HG03196 (cell line): ENCODE results near the gene TBC1D4.
"Not testable (repeated sequence)": the region's sequence is repeated elsewhere in the genome, so short reads cannot be mapped to it uniquely, and the experiment has no call there.

Source experiments
- ATAC-seq: cut with Tn5 transposase; IDR thresholded peaks from one replicate; pipeline ENCODE4 v1.9.1; 2021; ENCODE audit not compliant: unreplicated experiment

The TBC1D4 gene

GRCh38 chr13:75299246-75299645, 182.7 kb downstream of the TBC1D4 start:
- no peak for ATAC-seq

DNA sequence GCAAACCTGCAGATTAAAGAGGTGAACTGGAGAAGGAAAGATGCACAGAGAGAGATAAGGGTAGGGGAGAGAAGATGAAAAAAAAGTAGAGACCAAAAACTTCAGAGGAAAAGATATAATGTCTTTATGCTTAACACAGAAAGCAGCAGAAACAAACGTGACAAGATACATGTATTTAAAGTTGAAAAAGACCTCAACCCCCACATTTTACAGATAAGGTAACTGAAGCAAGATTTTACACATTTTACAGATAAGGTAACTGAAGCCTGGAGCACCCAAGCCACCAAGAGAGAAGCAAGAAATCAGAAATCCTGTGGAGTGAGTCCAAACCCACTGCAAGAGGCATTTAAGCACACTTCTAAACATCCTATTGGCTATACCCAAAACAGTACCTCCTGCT, 185.3 kb downstream of the TBC1D4 start:
- no peak for ATAC-seq

- no peak for ATAC-seq
These were observed 186.8 kb downstream of the TBC1D4 start for GRCh38 chr13:75295201-75295600.

DNA sequence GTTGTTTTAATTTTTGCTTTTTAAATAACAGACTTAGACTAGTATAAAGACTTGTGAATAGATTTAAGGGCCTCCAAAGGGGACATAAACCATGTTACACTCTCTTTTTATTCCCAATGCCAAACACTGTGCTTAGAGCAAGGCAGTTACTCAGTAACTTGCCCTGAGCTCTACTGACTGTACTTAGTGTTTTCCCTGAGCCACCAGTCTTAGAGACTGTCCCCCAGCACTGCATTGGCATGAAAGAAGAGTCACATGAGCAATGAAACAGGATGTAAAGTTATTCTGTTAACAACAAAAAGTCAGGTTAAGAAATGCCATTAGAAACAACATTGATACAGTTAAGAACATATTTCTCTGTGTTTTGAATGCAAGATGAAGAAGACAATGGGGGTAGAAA, 187.9 kb downstream of the TBC1D4 start:
- no peak for ATAC-seq

- no peak for ATAC-seq
These were observed 196.7 kb downstream of the TBC1D4 start for GRCh38 chr13:75285310-75285709.

GRCh38 chr13:75279834-75280369, 202.1 kb downstream of the TBC1D4 start:
- ATAC-seq = no peak

- not testable (repeated sequence) for ATAC-seq
These were observed 208.3 kb downstream of the TBC1D4 start for GRCh38 chr13:75273695-75274094.

GRCh38 chr13:75271846-75272245, 210.1 kb downstream of the TBC1D4 start:
- ATAC-seq = no peak

DNA sequence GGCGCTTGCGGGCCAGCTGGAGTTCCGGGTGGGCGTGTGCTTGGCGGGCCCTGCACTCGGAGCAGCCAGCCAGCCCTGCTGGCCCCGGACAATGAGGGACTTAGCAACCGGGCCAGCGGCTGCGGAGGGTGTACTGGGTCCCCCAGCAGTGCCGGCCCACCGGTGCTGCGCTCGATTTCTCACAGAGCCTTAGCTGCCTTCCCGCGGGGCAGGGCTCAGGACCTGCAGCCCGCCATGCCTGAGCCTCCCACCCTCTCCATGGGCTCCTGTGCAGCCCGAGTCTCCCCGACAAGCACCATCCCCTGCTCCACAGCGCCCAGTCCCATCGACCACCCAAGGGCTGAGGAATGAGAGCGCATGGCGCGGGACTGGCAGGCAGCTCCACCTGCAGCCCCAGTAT, 213.5 kb downstream of the TBC1D4 start:
- ATAC-seq = not testable (repeated sequence)

- ATAC-seq = no peak
These were observed 217.4 kb downstream of the TBC1D4 start for GRCh38 chr13:75264611-75265010.

DNA sequence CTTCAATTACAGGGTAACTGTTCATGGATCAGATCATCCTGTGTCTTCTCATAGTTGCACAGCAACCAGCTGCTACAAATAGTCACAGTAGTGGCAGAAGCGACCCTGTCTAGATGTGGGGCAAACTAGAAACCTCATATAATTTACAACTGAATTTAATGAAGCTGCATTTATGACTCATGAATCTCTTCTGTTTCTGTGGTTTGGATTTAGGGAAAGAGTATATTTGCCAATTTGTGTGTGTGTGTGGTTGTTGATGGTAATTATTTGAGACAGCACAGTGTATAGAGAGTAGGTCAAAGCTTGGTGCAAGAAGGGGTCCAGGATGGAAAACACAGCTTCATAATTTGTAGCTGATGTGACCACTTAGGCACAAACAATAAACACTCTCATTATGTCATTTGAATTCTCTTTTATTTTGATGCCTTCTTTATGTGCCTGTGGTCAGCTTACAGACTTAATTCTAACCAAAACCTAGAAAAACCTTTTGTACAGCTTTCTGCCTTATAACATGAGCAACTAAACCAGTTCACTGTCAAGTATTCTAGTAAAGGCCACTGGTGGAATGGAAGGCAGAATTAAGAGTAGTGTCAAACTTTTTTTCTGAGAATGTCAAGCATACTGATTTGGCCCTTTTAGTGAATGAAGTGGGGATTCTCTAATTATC, 218.1 kb downstream of the TBC1D4 start:
- no peak for ATAC-seq

- no peak for ATAC-seq
These were observed 223.7 kb downstream of the TBC1D4 start for GRCh38 chr13:75258159-75258782.

GRCh38 chr13:75256922-75257321, 225.0 kb downstream of the TBC1D4 start:
- no peak for ATAC-seq

DNA sequence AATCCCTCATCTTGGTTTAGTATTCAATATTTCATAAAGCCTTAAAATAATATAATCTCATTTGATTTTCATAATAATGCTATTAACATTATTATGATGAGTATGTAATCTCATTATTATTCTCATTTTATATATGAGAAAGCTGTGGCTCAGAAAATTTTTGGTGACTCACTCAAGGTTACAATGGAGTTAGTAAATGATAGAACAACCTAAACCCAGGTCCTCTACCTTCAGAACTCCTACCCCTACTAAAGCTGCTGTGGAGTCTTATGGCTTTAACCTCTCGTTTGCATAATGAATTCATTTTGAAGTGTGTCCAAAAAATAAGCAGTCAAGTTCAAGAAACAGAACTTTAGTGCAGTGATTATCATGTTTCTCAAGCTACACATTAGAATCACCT, 226.3 kb downstream of the TBC1D4 start:
- no peak for ATAC-seq

DNA sequence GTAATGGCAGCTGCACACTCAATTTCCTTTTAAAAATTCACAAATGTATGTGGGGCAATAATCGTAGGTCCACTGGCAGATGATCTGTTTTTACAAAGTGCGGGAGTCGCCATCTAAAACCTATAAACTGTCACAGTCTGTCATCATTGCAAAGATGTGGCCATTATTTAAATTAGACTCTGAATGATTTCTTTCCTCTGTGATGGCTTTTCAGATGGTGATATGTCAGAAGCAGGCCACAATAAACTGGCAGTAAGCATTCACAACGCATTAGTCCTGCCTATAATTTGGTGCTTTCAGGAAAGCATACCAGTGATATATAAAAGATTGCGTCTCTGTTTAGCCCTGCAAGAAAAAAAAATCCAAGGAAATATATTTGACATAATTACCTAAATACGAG, 226.8 kb downstream of the TBC1D4 start:
- no peak for ATAC-seq

GRCh38 chr13:75251188-75251587, 230.8 kb downstream of the TBC1D4 start:
- no peak for ATAC-seq

- no peak for ATAC-seq
These were observed 231.3 kb downstream of the TBC1D4 start for GRCh38 chr13:75250526-75251178.

GRCh38 chr13:75245578-75245977, 236.4 kb downstream of the TBC1D4 start:
- not testable (repeated sequence) for ATAC-seq

GRCh38 chr13:75240240-75240639, 241.7 kb downstream of the TBC1D4 start:
- not testable (repeated sequence) for ATAC-seq

DNA sequence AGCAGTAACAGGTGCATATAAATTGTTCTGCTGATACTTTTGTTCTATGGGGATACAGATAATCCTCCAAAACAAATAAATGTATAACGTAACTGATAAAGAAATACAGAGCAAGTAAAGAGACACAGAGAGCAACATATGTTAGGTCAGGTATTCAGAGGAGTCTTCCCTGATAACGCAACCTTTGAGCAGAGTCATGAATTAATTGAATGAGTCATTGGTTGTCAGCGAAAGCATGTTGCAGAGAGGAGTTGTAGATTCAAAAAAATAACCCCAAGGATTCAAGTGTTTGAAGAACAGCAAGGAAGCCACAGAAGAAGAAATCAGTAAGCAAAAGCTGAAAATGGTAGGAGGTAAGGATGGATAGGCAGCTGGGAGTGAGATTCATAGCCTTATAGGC, 245.2 kb downstream of the TBC1D4 start:
- no peak for ATAC-seq
